Adrenal gland (tissue), 12 donors: ENCODE results near the gene PRPS2. TPM values are rescaled to one million over a fixed set of nuclear protein-coding genes. Genes with fewer than 3 reads are reported as not detected.

Source experiments
- DNase-seq, 7 donors: peaks; one replicate each; pipeline ENCODE4 v3.0.0-alpha.2; 2019 to 2020
- H3K27ac ChIP-seq, 5 donors: fragments of 200-600 bp; sonication (generic) in 4 of 5; 1 replicate in 3 of 5; 2 replicates in 2 of 5; pipeline versions ENCODE4 v1.5.1 to v1.8.0; 2016 to 2020; ENCODE audit warnings: mild to moderate bottlenecking in 1 of 5
- H3K27me3 ChIP-seq: fragments of 200-600 bp; 2 replicates; pipeline ENCODE4 v1.8.0; 2021
- H3K36me3 ChIP-seq, 2 donors: fragments of 200-600 bp; replicated peaks in 1 of 2; 1 replicate in 1 of 2; 2 replicates in 1 of 2; pipeline versions ENCODE4 v1.5.1 to v1.8.0; 2018 to 2022
- H3K4me1 ChIP-seq, 2 donors: fragments of 200-600 bp; replicated peaks in 1 of 2; 1 replicate in 1 of 2; 2 replicates in 1 of 2; pipeline versions ENCODE4 v1.5.1 to v1.8.0; 2018 to 2021
- H3K4me3 ChIP-seq, 4 donors: fragments of 200-600 bp; sonication (generic) in 3 of 4; one replicate each; pipeline ENCODE4 v1.5.1; 2016 to 2018
- H3K9me3 ChIP-seq, 3 donors: fragments of 200-600 bp; sonication (generic) in 1 of 3; replicated peaks in 1 of 3; 1 replicate in 2 of 3; 2 replicates in 1 of 3; pipeline versions ENCODE4 v1.5.1 to v1.8.0; 2016 to 2021
- POLR2A ChIP-seq, 2 donors: fragments of 450-650 bp; IDR thresholded peaks; one replicate each; pipeline ENCODE4 v1.6.1; 2017; ENCODE audit warnings: antibody characterized with exemption in 2 of 2, mild to moderate bottlenecking in 2 of 2, moderate library complexity in 1 of 2
- WGBS, 4 donors: extraction: QIAGEN DNeasy Blood & Tissue Kit in 2 of 4; methylation state at CpG; one replicate each; pipeline versions ENCODE4 v1.1.5 to v1.1.7; 2013 to 2017; 5-methylcytosine and 5-hydroxymethylcytosine counted together
- intact Hi-C, 2 donors: fragments of 100-400 bp; cut with DNase I; formaldehyde crosslinking; loops; one replicate each; pipeline versions ENCODE4 v1.14.1 to v1.15.0; 2022 to 2023
- polyA plus RNA-seq, 3 donors: library from polyadenylated mRNA; stranded (reverse); fragments of 200-250 nt in 2 of 3; fragments of 350-450 nt in 1 of 3; fragmentation: Illumina TruSeq in 1 of 3; extraction: RNeasy Lipid Tissue Mini Kit (QIAGEN cat#74804) in 1 of 3; gene quantifications; one replicate each; pipeline ENCODE4 v1.2.3, GENCODE V29; 2013 to 2014
- total RNA-seq, 9 donors: library from RNA; depleted of rRNA in 4 of 9; stranded (reverse); fragments of >200 nt in 4 of 9; fragments of 120-200 nt in 1 of 9; fragmentation: NEBNext Ultra II Directional in 1 of 9; extraction: Animal tissue kit (Norgen Biotek cat#: 25700) in 1 of 9; gene quantifications; one replicate each; pipeline versions ENCODE4 v1.1.0 to v1.2.4, GENCODE V29; 2013 to 2023
- TF ChIP-seq, protein P1 (sequence below), 6 experiments: fragments of 450-650 bp in 4 of 6; fragments of 200-600 bp in 2 of 6; sonication (generic) in 1 of 6; IDR thresholded peaks; 1 replicate in 5 of 6; 2 replicates in 1 of 6; pipeline versions ENCODE4 v1.5.1 to v1.8.0; 2016 to 2021; ENCODE audit warnings: antibody characterized with exemption in 6 of 6, mild to moderate bottlenecking in 2 of 6, moderate library complexity in 1 of 6
- donor health status: healthy with polysubstance abuse.
- donor health status: Bipolar disorder and iron deficiency.
- donor health status: DM: yes; HTN: yes; CAD: no.
- donor health status: DM: no; HTN: no; CAD: no.
- donor health status: DM: no; HTN: no; CAD: no.
- donor health status: DM: yes; HTN: yes; CAD: no.

PRPS2 gene
- total and polyA plus RNA-seq, 12 donors, result 4.8 to 317 (median 78.1) TPM

DNA sequence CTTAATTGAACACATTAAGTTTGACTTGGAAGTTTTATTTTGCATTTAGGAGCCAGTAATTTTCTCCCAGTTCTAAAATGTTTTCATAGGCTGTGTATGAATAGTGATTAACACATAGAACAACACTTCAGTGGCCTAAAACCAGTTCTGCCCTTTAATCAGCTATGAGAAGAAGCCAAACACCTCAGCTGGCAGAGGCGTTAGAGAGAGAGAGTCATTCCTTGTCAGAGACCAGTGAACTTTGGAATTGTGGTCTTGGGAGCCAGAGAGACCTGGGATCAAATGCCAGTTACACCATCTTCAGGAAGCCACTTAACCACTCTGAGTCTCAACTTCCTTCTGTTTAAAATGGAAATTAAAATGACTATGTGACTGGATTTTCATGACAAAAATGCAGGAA is 39.3 kb upstream of the PRPS2 start:
- Histone ChIP-seq H3K27ac (no peak overlapping the region), H3K4me3 (no peak overlapping the region), H3K9me3 (no peaks in the 10 kb centered on the region), H3K27me3 (peaks cover 5% of the 10 kb centered on the region), H3K36me3 (no peaks in the 10 kb centered on the region), H3K4me1 (no peaks in the 10 kb centered on the region)
- no peak for TF ChIP-seq POLR2A (IDR thresholded peaks at IDR 0.05)
- TF ChIP-seq, protein P1, sequence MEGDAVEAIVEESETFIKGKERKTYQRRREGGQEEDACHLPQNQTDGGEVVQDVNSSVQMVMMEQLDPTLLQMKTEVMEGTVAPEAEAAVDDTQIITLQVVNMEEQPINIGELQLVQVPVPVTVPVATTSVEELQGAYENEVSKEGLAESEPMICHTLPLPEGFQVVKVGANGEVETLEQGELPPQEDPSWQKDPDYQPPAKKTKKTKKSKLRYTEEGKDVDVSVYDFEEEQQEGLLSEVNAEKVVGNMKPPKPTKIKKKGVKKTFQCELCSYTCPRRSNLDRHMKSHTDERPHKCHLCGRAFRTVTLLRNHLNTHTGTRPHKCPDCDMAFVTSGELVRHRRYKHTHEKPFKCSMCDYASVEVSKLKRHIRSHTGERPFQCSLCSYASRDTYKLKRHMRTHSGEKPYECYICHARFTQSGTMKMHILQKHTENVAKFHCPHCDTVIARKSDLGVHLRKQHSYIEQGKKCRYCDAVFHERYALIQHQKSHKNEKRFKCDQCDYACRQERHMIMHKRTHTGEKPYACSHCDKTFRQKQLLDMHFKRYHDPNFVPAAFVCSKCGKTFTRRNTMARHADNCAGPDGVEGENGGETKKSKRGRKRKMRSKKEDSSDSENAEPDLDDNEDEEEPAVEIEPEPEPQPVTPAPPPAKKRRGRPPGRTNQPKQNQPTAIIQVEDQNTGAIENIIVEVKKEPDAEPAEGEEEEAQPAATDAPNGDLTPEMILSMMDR (IDR thresholded peaks at IDR 0.05), result no peak
- no peak for DNase-seq
- intact Hi-C loops, result no loop called here
- 38 to 67% (median 53%) methylated on average over 1 of the region's 1 CpG for WGBS, 4 donors

DNA sequence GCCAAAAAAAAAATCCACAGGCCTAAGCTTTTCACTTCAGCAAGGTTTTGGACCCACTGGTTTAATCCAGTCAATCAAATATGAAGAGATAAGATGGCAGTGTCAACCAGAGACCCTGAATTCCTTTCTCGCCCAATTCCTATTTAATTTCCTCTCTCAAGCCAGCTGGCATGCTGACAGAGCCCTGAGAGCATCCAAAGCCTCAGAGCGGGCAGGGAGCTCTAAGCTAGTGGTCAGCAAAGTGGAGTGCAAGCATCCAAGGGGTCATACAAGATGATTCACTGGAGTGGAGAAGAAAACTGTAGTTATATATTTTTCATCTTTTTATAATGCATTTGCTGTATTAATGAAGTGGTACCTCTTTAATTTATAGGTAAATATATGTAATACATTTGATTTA is 37.8 kb upstream of the PRPS2 start:
- Histone ChIP-seq H3K27me3 (peaks cover 5% of the 10 kb centered on the region), H3K36me3 (no peaks in the 10 kb centered on the region), H3K27ac (no peak overlapping the region), H3K4me1 (no peaks in the 10 kb centered on the region), H3K9me3 (no peaks in the 10 kb centered on the region), H3K4me3 (no peak overlapping the region)
- DNase-seq, result no peak
- 61 to 68% (median 68%) methylated on average over 2 of the region's 2 CpGs; no CpG with 5 or more reads in 1 of the 4 donors for WGBS, 4 donors
- TF ChIP-seq POLR2A (IDR thresholded peaks at IDR 0.05), result no peak
- TF ChIP-seq, protein P1 (IDR thresholded peaks at IDR 0.05), result no peak
- intact Hi-C loops, result no loop called here

DNA sequence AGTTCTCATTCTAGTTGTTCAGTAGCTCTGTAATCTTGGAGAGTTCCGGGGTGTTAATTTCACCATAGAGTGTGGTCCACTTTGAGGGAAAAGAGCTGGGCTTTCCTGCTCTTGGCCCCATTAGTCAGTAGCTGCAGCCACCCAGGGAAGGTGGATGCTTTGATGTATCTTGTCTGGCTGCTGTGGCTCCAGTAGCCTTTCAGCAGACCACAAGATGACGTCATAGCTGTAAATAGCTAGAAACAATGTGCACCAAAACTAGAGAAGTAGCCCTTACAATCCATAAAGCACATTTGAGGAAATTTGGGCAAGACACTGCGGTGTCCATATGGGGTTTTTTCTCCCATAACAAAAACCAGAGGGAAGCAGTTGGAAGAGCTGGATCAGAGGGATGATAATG is 32.9 kb upstream of the PRPS2 start:
- intact Hi-C loops, result no loop called here
- Histone ChIP-seq H3K36me3 (no peaks in the 10 kb centered on the region), H3K27me3 (peaks cover 5% of the 10 kb centered on the region), H3K27ac (no peak overlapping the region), H3K4me3 (no peak overlapping the region), H3K9me3 (no peaks in the 10 kb centered on the region), H3K4me1 (no peaks in the 10 kb centered on the region)
- WGBS, 4 donors, result 57 to 82% (median 62%) methylated on average over 3 of the region's 3 CpGs
- DNase-seq, result no peak
- TF ChIP-seq POLR2A (IDR thresholded peaks at IDR 0.05), result no peak
- TF ChIP-seq, protein P1 (IDR thresholded peaks at IDR 0.05), result no peak

DNA sequence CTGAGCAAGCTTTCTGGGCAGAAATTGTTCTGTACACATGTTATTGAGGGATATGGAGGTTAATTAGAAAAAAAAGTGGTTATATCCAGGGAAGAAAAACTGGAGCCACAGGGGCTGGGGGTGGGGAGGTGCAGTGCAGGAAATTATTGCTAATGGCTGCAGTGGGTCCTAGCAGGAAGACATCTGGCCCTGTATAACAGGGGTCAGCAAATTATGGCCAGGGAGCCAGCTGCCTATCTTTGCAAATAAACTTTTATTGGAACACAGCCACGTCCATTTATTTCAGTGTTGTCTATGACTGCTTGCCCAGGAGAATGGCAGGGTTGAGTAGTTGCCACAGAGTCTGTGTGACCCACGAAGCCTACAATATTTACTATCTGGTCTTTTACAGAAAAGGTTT is 23.4 kb upstream of the PRPS2 start:
- Histone ChIP-seq H3K4me3 (no peak overlapping the region), H3K36me3 (no peaks in the 10 kb centered on the region), H3K4me1 (no peaks in the 10 kb centered on the region), H3K27ac (no peak overlapping the region), H3K27me3 (peaks cover 27% of the 10 kb centered on the region), H3K9me3 (no peaks in the 10 kb centered on the region)
- TF ChIP-seq, protein P1 (IDR thresholded peaks at IDR 0.05), result no peak
- no peak for TF ChIP-seq POLR2A (IDR thresholded peaks at IDR 0.05)
- intact Hi-C loops, result no loop called here
- WGBS, 4 donors, result 32 to 55% (median 48%) methylated on average over 2 of the region's 2 CpGs
- DNase-seq, result no peak
